Tongue (tissue), 2 donors: ENCODE data around the gene MYH10. TPM values are rescaled to one million over a fixed set of nuclear protein-coding genes. Genes with fewer than 3 reads are reported as not detected.

Experiments
- DNase-seq: peaks from one replicate; pipeline ENCODE4 v3.0.0-alpha.2; 2015
- total RNA-seq: library from RNA; depleted of rRNA; stranded (reverse); fragments of >200 nt; gene quantifications from one replicate; pipeline ENCODE4 v1.2.3, GENCODE V29; 2014

Gene MYH10
- total RNA-seq, 1 donor from 2014 or later: 86.1 TPM

DNA sequence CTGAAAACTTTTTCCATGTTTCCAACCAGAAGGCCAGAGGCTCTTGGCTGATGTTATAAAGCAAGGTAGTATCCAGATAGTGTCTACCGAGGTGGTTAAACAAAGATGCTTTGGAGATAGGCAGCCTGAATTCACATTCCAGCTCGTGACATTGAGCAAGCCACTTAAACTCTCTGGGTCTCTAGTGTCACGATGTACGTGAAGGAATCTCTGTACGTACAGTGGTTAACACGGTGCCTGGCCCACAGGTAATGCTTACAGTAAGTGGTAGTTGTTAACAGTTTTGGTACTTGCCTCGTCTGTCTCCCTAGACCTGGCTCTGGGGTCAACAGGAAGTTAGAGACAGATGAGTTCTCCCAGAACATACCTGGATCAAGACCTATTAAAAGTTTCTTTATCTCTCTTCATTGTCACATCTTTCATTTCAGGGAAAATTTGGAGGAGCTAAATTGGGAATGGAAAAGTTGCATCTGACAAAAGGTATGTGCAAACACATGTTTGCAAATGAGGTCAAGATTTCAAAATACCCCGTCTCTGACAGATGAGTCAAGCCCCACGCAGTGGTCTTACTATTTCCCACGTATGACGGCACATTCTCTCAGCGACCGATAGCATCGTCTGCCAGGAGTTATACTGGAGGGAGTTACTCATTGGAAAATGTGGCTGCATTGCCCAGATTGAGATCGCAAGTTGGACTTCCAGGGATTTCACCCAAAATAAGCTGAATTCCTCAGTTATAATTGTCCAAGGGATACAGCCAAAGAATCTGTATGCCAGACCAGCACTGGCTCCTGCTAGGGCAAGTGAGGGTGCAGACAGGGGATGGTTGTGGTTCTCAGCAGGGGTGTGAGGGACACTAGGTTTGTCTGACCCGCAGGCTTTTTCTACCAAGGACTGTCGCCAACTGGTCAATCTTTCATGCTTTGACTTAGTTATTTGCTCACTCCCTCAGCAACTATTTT is 18.9 kb upstream of the MYH10 start:
- DNase-seq: peak; percentile 61

DNA sequence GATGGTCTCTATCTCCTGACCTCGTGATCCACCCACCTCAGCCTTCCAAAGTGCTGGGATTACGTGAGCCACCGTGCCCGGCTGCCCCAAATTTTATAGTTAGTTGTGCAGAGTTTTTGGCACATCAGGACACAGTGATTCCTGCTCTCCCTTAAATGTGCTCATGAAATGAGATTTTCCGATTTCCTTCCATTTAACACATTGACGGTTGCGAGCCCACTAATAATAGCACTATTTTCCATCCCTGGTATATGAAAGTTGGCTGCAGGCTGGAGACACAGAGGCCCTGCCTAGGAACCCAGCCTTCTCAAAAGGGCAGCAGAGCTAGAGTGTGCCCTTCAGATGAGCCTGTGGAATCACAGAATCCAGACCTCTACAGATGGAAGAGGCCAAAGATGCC is 17.4 kb upstream of the MYH10 start:
- no peak for DNase-seq

GRCh38 chr17:8647202-8647601 is 16.7 kb upstream of the MYH10 start:
- DNase-seq: no peak

DNA sequence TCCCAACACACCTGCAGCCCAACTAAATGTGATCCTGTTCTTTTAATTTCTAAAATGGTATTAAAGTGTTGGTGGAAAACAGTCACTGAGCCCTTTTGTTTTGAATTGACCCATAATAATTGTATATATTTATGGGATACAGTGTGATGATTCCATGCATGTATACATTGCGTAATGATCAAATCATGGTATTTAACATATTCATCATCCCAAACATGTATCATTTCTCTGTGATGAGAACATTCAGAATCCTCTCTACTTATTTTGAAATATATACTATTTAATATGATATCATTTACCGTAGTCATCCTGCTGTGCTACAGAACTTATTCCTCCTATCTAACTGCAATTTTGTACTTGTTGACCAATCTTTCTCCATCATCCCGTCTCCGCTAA is 14.0 kb upstream of the MYH10 start:
- DNase-seq: no peak

DNA sequence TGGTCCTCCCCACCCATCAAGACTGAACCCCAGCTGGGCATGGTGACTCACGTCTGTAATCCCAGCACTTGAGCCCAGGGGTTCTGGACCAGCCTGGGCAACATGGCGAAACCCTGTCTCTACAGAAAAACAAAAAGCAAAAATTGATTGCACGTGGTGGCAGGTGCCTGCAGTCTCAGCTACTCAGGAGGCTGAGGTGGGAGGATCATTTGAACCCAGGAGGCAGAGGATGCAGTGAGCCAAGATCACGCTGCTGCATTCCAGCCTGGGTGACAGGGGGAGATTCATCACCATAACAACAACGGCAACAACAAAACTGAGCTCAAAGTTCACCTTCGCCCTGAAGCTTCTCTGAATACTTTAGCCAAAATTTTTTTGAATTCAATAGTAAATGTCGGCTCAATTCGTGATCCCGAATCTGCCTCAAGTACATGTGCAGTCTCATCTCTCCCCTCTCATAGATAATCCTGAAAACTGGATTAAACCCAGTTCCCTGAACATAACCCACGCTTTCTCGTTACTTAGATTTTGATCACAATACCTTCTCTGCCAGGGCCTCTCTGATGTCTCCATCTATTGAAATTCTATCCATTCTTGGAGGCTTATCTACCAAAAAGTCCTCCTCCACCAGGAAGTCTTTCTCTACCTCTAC is 13.5 kb upstream of the MYH10 start:
- no peak for DNase-seq

DNA sequence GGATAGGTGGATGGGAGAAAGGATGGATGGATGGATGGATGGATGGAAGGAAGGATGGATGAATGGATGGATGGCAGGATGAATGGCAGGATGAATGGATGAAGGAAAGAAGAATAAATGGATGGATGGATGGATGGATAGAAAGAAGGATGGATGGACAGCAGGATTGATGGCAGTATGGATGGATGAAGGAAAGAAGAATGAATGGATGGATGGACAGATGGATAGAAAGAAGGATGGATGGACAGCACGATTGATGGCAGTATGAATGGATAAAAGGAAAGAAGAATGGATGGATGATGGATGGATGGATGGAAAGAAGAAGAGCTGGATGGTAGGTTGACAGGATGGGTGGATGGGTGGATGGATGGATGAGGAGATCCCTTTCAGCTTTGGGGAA is 9.2 kb upstream of the MYH10 start:
- DNase-seq: no peak

GRCh38 chr17:8632061-8632460 is 1.5 kb upstream of the MYH10 start:
- no peak for DNase-seq

GRCh38 chr17:8631554-8631877 is 991 bp upstream of the MYH10 start:
- DNase-seq: no peak

- peak; percentile 100 for DNase-seq
Measured at GRCh38 chr17:8630802-8631553, 453 bp upstream of the MYH10 start.

DNA sequence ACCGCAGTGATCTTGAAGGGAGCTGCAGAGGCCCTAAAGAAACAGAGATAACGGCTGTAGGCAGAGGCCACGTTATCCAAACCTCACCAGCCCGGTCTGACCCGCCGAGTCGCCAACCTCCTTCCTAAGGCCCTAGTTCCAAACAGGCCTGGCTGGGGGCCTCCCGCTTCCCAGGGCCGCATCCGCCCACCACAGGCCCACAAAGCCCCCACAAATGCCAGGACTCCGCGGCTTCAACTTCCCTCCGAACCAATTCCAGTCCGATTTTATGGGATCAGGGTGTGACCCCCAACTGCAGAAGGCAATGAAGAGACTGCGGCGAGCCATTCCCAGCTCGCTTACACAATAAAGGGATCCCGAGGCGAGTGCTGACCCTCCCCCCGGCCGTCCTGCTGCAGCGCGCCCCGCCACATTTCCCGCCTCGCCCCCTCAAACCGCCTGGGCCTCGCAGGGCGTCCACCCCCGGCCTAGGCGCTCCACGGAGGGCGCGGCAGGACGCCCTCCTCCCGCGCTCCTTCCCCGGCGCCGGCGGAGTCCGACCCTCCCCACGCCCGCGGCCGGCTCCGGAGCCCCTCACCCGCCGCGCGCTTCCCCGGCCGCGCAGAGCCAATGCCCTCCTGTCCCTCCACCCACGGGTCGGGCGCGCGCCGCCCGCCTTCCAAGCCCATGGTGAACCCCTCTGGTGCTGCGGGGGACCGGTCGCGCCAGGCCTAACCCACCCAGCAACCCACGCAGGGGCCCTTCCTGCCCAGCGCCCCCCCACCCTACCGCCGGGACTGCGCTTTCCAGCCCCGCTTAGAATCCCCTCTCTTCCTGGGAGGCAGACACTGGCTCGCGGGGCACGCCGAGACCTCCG is 926 bp downstream of the MYH10 start:
- peak; percentile 58 for DNase-seq

DNA sequence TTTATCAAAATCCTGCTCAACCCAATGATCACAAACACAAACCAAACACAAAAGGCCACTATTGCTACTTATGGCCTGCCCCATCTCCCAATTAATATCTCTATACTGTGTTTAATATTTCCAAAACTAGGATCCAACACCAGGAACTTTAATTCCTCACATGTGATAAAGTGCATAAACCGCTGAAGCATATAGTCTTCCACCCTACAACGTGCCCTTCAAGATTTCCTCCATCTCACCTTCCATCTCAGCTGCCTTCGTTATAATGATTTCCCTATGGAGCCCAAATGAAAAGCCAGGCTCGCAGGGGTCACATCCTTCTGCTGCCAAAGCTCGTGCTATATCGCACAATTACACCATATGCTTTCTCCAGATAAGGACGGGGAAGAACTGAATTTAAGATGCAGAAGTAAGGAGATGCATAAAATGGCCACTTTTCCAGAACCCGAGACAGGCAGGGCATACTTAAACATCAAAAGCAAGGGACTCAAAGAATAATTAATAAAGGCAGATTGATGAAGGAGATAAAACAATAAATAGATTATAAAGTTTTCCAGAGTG is 1.8 kb downstream of the MYH10 start:
- DNase-seq: peak; percentile 36

- no peak for DNase-seq
Measured at GRCh38 chr17:8628172-8628571, 2.4 kb downstream of the MYH10 start.

- no peak for DNase-seq
Measured at GRCh38 chr17:8623591-8623990, 6.9 kb downstream of the MYH10 start.

GRCh38 chr17:8622191-8622590 is 8.3 kb downstream of the MYH10 start:
- DNase-seq: no peak

GRCh38 chr17:8621585-8621984 is 8.9 kb downstream of the MYH10 start:
- no peak for DNase-seq

DNA sequence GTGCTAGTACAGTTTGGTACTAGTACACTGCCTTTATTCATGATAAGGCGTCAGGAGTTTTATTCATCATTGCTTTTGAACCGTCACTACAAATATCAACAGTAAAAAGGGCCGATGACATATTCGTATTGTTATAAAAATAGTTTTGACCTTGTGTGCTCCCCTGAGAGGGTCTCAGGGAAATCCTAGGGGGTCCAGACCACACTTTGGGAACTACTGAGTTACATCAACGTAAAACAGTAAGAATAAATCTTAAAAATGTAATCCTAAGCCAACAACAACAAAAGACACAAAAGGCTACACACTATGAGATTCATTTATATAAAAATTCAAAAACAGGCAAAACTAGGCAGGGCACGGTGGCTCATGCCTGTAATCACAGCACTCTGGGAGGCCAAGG is 11.2 kb downstream of the MYH10 start:
- DNase-seq: no peak

DNA sequence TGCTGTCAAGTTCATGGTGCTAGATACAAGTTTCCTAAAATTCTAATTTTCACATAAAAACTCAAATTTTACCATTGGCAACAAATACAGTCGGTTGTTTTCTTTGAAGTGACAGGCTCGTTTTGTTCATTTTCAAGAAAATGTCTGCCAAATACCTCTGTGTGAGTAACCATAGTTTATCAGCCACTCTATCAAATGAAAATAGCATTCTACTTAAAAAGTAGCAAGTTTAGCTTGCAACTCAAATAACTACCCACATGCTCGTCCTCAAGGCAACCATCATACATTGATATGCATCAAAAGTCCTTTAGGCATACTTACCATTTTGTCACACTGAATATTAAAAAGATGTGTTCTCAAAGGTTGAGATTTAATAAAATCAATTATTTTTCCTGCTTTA is 11.7 kb downstream of the MYH10 start:
- DNase-seq: no peak

GRCh38 chr17:8614988-8615387 is 15.5 kb downstream of the MYH10 start:
- DNase-seq: no peak

- no peak for DNase-seq
Measured at GRCh38 chr17:8611619-8612298, 18.8 kb downstream of the MYH10 start.

GRCh38 chr17:8611137-8611536 is 19.4 kb downstream of the MYH10 start:
- DNase-seq: no peak

GRCh38 chr17:8610558-8610957 is 20.0 kb downstream of the MYH10 start:
- no peak for DNase-seq
